Raji (cell line): ENCODE results near the gene DNAJC17.

Source experiments
- POLR2A ChIP-seq: IDR thresholded peaks from 2 replicates; pipeline ENCODE4 v1.6.1; 2011; ENCODE audit warnings: low read depth, low read length, control low read depth; ENCODE audit not compliant: insufficient read depth

DNAJC17 gene

GRCh38 chr15:40815042-40815698, 7.9 kb upstream of the DNAJC17 start:
- TF ChIP-seq POLR2A = no peak

GRCh38 chr15:40812721-40813425, 5.6 kb upstream of the DNAJC17 start:
- TF ChIP-seq POLR2A = no peak

- TF ChIP-seq POLR2A = no peak
These were observed 1.7 kb upstream of the DNAJC17 start for GRCh38 chr15:40808861-40809450.

GRCh38 chr15:40807888-40808461, 702 bp upstream of the DNAJC17 start:
- no peak for TF ChIP-seq POLR2A

DNA sequence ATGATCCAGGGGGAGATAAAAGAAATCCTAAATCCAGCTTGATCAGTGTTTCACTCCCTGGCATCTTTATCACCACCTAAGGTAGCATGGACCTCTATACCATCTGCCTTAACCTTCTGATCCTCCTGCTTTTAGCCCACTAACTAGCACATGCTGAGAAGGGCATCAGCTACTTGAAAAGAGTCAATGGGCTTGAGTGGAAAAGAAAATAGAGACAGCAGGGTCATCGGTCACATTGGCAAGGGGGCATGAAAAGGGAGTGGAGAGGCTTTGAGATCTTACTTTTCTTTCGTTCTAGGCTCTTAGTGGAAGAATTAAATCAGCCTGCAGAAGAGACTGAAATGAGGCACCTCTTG, 623 bp downstream of the DNAJC17 start:
- no peak for TF ChIP-seq POLR2A

- no peak for TF ChIP-seq POLR2A
These were observed 3.6 kb downstream of the DNAJC17 start for GRCh38 chr15:40803688-40804087.

DNA sequence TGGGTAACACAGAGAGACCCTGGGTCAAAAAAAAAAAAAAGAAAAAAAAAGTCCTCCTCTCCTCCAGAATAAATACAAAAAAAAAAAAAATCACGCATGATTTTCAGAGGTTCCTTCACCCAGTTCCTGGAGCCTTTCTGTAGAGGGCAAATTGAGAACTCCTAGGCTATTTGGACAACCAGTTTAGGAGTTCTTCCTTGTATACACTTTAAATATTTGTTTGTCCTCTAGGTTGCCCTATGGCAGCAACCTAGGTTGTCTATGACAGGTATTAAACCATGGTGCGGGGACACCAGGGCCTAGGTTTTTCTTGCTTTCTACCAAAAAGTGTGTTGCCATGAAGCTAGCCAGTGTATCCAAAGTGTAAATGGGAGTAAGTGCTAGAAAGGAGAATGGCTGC, 4.2 kb downstream of the DNAJC17 start:
- TF ChIP-seq POLR2A = no peak

DNA sequence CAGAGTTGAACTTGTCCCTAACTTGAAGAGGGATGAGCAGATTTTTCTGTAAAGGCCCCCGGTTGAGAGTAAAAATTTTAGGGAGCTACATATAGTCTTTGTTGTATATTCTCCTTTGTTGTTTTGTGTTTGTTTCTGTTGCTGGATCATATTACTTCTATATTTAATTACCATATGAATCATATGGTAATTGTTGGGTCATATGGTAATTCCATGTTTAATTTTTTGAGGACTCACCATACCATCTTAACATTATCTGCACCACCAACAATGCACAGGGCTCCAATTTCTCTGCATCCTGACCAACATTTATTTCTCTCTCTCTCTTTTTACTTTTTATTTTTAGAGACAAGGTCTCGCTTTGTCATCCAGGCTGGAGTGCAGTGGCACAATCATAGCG, 7.8 kb downstream of the DNAJC17 start:
- no peak for TF ChIP-seq POLR2A

DNA sequence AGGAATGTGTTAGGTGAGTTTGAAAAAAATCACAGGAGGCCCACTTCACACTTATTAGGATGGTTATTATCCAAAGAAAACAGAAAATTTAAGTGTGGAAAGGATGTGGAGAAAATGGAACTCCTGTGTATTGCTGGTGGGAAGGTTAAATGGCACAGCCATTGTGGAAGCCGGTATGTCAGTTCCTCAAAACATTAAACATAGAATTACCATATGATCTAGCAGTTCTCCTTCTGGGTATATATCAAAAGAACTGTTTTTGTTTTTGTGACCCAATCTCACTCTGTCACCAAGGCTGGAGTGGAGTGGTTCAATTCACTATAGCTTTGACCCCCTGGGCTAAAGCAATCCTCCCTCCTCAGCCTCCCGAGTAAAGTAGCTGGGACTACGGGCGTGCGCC, 10.8 kb downstream of the DNAJC17 start:
- no peak for TF ChIP-seq POLR2A

DNA sequence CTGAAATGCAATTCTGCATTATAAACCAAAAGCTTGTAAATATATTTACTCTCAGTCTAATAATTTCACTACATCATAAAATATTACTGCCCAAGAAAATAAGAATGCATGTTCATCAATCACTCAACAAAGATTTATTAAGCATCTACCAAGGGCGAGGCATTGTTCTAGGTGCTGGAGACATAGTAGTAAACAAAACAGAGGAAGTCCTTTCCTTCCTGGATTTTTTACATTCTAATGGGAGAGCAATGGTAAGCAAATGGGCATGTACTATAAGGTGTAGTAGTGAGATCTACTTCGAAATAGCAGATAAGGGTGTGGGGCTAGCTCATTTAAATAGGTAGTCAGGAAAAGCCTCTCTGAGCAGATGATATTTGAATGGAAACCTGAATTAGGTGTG, 11.2 kb downstream of the DNAJC17 start:
- no peak for TF ChIP-seq POLR2A

- no peak for TF ChIP-seq POLR2A
These were observed 13.9 kb downstream of the DNAJC17 start for GRCh38 chr15:40793216-40793989.

- TF ChIP-seq POLR2A = no peak
These were observed 14.9 kb downstream of the DNAJC17 start for GRCh38 chr15:40792394-40792793.

- TF ChIP-seq POLR2A = no peak
These were observed 16.6 kb downstream of the DNAJC17 start for GRCh38 chr15:40790718-40791117.

GRCh38 chr15:40789999-40790398, 17.3 kb downstream of the DNAJC17 start:
- TF ChIP-seq POLR2A = no peak

DNA sequence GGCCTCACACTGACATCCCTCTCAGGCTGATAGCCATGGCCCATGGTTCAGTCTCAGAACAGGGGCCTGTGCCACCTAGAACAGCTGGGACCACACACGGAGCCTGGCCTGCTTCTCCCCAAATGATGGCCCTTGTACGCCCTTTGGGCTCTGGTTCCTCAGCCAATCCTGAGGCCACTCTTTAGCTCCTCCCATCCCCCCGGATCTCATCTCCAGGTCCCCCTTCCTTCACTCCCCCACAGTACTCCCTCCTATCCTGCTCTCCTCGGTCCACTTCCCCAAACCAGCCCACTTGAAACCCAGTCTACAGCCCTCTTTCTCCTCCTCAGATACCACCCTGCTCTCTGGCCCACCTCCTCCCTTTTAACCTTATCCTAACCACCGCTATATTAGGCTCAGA, 18.2 kb downstream of the DNAJC17 start:
- TF ChIP-seq POLR2A = no peak
